Right atrium auricular region (tissue), 2 donors: Measurements from ENCODE around the gene ST6GAL1. TPM values are rescaled to one million over a fixed set of nuclear protein-coding genes. Genes with fewer than 3 reads are reported as not detected.

Experiments
- DNase-seq: peaks from one replicate; pipeline ENCODE4 v3.0.0-alpha.2; 2019; ENCODE audit warnings: low spot score
- H3K27ac ChIP-seq, 2 donors: fragments of 200-600 bp; sonication (generic); 1 replicate in 1 of 2; 2 replicates in 1 of 2; pipeline ENCODE4 v1.5.1; 2016 to 2019
- H3K27me3 ChIP-seq, 2 donors: fragments of 200-600 bp; sonication (generic); one replicate each; pipeline versions ENCODE4 v1.5.1 to v1.6.0; 2017 to 2019
- H3K36me3 ChIP-seq: fragments of 200-600 bp; sonication (generic); one replicate; pipeline ENCODE4 v1.5.1; 2016
- H3K4me1 ChIP-seq, 2 donors: fragments of 200-600 bp; sonication (generic); one replicate each; pipeline versions ENCODE4 v1.5.1 to v1.6.0; 2017 to 2019
- H3K4me3 ChIP-seq, 2 donors: fragments of 200-600 bp; sonication (generic); 1 replicate in 1 of 2; 2 replicates in 1 of 2; pipeline ENCODE4 v1.5.1; 2017 to 2019; ENCODE audit warnings: mild to moderate bottlenecking in 1 of 2, moderate library complexity in 1 of 2
- H3K9me3 ChIP-seq, 2 donors: fragments of 200-600 bp; sonication (generic); one replicate each; pipeline ENCODE4 v1.5.1; 2019
- CTCF ChIP-seq, 2 donors: fragments of 200-600 bp; sonication (generic); IDR thresholded peaks; one replicate each; pipeline ENCODE4 v1.5.1; 2019; ENCODE audit warnings: antibody characterized with exemption in 2 of 2
- total RNA-seq, 2 donors: library from RNA; depleted of rRNA; stranded (reverse); fragments of >200 nt; gene quantifications; one replicate each; pipeline ENCODE4 v1.1.0, GENCODE V29; 2016

The ST6GAL1 gene
- total RNA-seq, 2 donors from 2014 or later: 55.1 to 94.3 TPM

- DNase-seq: no peak
- Histone ChIP-seq H3K27me3 (no peaks in the 10 kb centered on the region), H3K27ac (peak overlapping the region; percentile 31 to 46), H3K4me3 (no peak overlapping the region), H3K9me3 (no peaks in the 10 kb centered on the region), H3K36me3 (peaks cover 17% of the 10 kb centered on the region), H3K4me1 (peaks cover 0 to 39% of the 10 kb centered on the region in 2 donors)
- TF ChIP-seq CTCF (IDR thresholded peaks at IDR 0.05): no peak
Measured at GRCh38 chr3:186983659-186984058, 53.3 kb downstream of the ST6GAL1 start.

- Histone ChIP-seq H3K36me3 (peaks cover 17% of the 10 kb centered on the region), H3K4me3 (no peak overlapping the region), H3K4me1 (peaks cover 0 to 39% of the 10 kb centered on the region in 2 donors), H3K9me3 (no peaks in the 10 kb centered on the region), H3K27me3 (no peaks in the 10 kb centered on the region), H3K27ac (peak overlapping the region; percentile 31 to 46)
- TF ChIP-seq CTCF (IDR thresholded peaks at IDR 0.05): no peak
- DNase-seq: no peak
Measured at GRCh38 chr3:186984064-186984463, 53.7 kb downstream of the ST6GAL1 start.

GRCh38 chr3:186985661-186986364 lies 55.5 kb downstream of the ST6GAL1 start:
- no peak for TF ChIP-seq CTCF (IDR thresholded peaks at IDR 0.05)
- no peak for DNase-seq

GRCh38 chr3:186986406-186986805 lies 56.1 kb downstream of the ST6GAL1 start:
- no peaks in the 10 kb centered on the region for H3K27me3 ChIP-seq
- no peaks in the 10 kb centered on the region for H3K9me3 ChIP-seq
- no peak overlapping the region for H3K4me3 ChIP-seq
- no peak for DNase-seq
- TF ChIP-seq CTCF (IDR thresholded peaks at IDR 0.05): no peak
- H3K36me3 ChIP-seq: peaks cover 9% of the 10 kb centered on the region
- H3K27ac ChIP-seq: peak overlapping the region; percentile 42 to 56
- peaks cover 0 to 57% of the 10 kb centered on the region in 2 donors for H3K4me1 ChIP-seq

More at GRCh38 chr3:186985661-186986364, 55.5 kb downstream of the ST6GAL1 start:
- H3K27ac ChIP-seq: peak overlapping the region; percentile 42 to 56
- H3K36me3 ChIP-seq: peaks cover 9% of the 10 kb centered on the region
- H3K4me3 ChIP-seq: no peak overlapping the region
- no peaks in the 10 kb centered on the region for H3K9me3 ChIP-seq
- H3K4me1 ChIP-seq: peaks cover 0 to 52% of the 10 kb centered on the region in 2 donors
- no peaks in the 10 kb centered on the region for H3K27me3 ChIP-seq

GRCh38 chr3:186986816-186987215 lies 56.5 kb downstream of the ST6GAL1 start:
- peaks cover 5% of the 10 kb centered on the region for H3K36me3 ChIP-seq
- H3K4me3 ChIP-seq: no peak overlapping the region
- no peak for TF ChIP-seq CTCF (IDR thresholded peaks at IDR 0.05)
- no peak for DNase-seq
- H3K9me3 ChIP-seq: no peaks in the 10 kb centered on the region
- peak overlapping the region; percentile 42 to 56 for H3K27ac ChIP-seq
- peaks cover 0 to 60% of the 10 kb centered on the region in 2 donors for H3K4me1 ChIP-seq
- no peaks in the 10 kb centered on the region for H3K27me3 ChIP-seq

GRCh38 chr3:186988806-186989205 lies 58.5 kb downstream of the ST6GAL1 start:
- DNase-seq: no peak
- Histone ChIP-seq H3K36me3 (no peaks in the 10 kb centered on the region), H3K27me3 (no peaks in the 10 kb centered on the region), H3K9me3 (no peaks in the 10 kb centered on the region), H3K27ac (no peak overlapping the region), H3K4me1 (peaks cover 0 to 63% of the 10 kb centered on the region in 2 donors), H3K4me3 (no peak overlapping the region)
- no peak for TF ChIP-seq CTCF (IDR thresholded peaks at IDR 0.05)
